NCI-H345 treated with DMSO at 0.1 percent for 48 hours (cell line): ENCODE data around the gene SEMA4C.
A peak's percentile ranks its signal among the peaks of the same experiment; 100 is the strongest.

Source experiments
- DNase-seq: peaks from one replicate; lab custom pipeline; 2025; ENCODE audit not compliant: unreplicated experiment; lab: John Stamatoyannopoulos, UW

The SEMA4C gene, protein sequence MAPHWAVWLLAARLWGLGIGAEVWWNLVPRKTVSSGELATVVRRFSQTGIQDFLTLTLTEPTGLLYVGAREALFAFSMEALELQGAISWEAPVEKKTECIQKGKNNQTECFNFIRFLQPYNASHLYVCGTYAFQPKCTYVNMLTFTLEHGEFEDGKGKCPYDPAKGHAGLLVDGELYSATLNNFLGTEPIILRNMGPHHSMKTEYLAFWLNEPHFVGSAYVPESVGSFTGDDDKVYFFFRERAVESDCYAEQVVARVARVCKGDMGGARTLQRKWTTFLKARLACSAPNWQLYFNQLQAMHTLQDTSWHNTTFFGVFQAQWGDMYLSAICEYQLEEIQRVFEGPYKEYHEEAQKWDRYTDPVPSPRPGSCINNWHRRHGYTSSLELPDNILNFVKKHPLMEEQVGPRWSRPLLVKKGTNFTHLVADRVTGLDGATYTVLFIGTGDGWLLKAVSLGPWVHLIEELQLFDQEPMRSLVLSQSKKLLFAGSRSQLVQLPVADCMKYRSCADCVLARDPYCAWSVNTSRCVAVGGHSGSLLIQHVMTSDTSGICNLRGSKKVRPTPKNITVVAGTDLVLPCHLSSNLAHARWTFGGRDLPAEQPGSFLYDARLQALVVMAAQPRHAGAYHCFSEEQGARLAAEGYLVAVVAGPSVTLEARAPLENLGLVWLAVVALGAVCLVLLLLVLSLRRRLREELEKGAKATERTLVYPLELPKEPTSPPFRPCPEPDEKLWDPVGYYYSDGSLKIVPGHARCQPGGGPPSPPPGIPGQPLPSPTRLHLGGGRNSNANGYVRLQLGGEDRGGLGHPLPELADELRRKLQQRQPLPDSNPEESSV

DNA sequence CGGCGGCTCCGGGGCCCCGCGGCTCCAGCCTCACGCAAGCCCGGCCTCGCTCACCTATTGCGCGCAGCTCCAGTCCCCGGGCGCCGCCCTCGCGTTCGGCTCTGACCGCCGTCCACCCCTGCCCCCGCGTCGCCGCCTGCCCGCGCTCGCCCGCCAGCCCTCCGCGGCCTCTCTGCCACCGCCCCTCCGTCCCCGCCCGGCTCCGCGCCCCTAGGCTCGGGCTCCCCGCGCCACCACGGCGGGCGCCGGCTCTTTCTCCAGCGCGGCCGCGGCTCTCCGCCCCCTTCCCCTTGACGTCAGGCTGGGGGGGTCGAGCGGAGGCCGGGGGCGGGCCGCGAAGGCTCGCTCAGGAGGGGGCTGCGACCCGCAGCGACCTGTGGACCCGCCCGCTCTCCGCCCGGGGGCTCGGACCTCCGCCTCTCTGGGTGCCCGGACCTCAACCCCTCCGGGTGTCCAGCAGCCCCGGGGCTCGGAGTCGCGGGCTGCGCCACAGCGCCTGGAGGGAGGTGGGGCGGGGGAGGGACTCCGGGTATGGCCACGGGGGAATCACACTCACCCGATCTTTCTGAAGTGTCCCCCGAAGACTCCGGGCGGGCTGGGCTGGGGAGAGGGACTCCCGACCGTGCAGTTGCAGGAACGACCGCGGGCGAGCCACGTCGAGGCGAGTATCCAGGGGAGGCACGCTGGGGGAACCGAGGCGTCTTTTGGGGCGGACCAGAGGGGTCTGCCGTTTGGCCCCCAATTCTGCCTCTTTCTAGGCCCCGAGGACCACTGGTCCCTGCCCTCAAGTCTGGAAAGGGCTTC is at the start of gene SEMA4C:
Gene SEMA4C, minus strand, starts transcription at position 259 of the 804 bp plus-strand sequence. CDS start 2,194 bp downstream, outside the sequence.
- peak; percentile 21 for DNase-seq

GRCh38 chr2:96918754-96919550 is 49.1 kb upstream of the SEMA4C start:
- no peak for DNase-seq

GRCh38 chr2:96918092-96918753 is 48.3 kb upstream of the SEMA4C start:
- no peak for DNase-seq

- DNase-seq, result no peak
Measured at GRCh38 chr2:96916646-96917543, 47.0 kb upstream of the SEMA4C start.

- DNase-seq, result no peak
Measured at GRCh38 chr2:96916156-96916630, 46.3 kb upstream of the SEMA4C start.

GRCh38 chr2:96914332-96914731 is 44.5 kb upstream of the SEMA4C start:
- DNase-seq, result no peak

GRCh38 chr2:96913398-96914202 is 43.7 kb upstream of the SEMA4C start:
- no peak for DNase-seq

DNA sequence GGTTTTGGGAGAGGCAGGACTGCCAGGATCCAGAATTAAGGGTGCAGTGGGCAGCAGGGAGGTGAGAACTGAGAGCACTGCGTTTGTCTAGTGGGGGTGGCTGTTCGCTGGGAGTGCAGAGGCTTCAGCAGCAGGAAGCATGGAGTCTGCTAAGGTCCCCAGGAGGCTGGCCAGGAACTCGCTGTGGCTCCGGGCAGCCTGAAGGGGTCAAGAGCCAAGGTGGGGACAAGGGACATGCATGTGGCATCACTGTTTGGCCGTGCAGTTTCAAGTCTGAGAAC is 43.2 kb upstream of the SEMA4C start:
- no peak for DNase-seq

DNA sequence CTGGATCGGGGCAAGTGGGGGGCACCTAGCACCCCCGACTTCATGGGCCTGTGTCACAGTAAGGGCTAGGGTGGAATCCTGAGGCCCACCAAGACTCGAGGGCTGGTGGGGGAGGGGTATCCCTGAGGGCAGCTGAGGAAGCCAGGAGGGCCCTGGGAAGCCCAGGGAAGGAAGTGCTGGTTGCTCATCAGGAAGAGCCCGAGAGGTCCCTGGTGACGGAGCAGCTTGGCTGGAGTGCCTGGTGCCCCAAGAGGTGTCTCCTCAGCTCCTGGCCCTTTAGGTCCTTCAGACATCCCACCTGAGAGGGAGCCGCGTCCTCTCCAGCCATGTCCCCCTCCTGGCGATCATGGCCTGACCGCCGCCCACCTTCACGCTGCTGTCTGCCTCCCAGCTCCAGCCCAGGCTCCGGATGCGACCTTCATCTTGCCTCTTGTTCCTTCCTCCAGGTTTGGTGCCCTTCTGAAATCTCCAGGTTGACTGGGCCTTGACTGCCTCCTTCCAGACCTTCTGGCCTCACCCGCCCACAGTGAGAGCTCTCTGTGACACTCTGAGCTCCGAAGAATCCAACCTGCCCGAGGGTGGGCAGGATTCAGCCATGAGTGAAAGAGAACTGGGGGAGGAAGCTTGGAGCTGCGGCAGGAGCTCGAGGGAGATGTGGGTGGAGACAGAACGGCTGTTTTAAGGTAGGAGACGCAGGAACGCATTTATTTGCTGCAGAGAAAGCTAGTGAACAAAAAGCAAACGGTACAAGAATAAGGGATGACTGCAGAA is 42.7 kb upstream of the SEMA4C start:
- DNase-seq, result no peak

DNA sequence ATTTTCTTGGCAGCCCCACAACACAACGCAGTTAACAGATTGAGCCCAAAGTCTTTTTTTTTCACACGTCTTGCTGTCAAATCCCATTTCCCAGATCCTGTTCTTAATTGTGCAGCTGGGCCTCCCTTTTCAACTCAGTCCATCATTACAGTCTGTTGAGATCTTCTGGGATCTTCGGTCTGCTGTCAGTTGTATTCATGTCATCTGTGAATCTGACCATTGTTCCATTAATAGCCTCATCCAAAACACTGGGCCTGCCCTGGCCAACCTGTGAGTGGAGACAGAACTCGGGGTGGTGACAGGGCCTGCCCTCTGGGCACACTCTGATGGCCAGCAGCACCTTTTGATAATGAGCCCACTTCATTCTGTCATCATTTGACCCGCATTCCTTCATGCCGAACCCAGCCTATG is 39.7 kb upstream of the SEMA4C start:
- no peak for DNase-seq

DNA sequence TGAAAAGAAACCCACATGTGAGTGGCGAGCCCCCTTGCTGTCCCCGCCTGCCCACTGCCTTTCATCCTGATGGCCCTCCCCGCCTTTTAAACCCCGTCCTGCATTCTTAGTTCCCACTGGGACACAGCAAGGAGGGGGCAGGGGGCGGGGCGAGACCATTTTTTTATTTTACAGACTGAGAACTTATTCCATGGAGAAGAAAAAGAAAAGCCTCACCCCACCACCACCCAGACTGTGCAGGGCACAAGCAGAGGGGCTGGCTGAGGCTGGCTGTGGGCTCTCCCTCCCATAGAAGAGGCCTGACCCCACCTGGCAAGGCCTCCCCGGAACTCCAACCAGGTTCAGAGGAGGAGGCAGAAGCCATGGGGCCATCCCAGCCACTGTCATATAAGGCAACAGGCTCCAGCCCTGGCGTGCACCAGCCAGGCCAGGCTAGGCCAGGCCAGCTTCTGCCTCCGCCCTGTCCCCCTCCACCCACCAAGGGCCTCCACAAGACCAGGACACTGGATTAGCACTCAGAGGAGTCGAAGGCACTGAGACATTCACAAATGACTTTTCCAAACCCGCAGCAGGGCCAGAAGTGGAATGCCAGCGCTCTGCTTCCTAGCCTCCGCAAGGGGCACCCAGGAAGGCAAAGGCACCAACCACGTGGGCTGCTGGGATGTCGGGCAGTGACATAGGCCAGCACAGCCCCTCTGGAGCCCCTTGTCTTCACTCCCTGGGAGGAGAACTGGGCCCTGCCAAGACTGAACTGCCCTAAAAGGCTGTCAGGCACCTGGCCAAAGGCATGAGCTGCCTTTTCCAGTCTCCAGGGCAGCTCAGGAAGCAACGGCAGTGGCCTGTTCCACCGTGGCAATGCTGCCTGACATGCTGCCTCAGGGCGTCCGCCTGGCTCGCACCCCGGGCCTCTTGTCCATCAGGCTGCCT is 37.5 kb upstream of the SEMA4C start:
- no peak for DNase-seq

DNA sequence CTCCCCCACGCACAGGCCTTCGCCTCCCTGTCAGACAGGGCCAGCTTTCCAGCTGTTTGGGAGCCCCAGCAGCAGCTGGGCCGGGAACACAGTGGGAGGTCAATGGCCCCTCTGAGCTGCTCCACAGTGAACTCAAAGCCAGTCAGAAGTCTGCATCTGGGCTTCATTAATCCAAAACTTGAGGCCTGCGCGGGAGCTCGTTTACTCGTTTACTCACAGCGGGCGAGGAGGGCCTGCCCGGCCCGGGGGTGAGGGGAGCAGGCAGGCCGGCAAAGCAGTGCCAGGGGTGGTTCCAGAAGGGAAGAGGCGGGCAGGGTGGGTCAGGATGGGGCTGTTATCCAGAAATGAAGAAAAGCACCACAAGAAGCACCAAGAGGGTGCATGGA is 36.8 kb upstream of the SEMA4C start:
- no peak for DNase-seq

- DNase-seq, result no peak
Measured at GRCh38 chr2:96903815-96904214, 33.9 kb upstream of the SEMA4C start.

GRCh38 chr2:96903318-96903717 is 33.4 kb upstream of the SEMA4C start:
- DNase-seq, result no peak

- DNase-seq, result no peak
Measured at GRCh38 chr2:96900237-96900636, 30.4 kb upstream of the SEMA4C start.

DNA sequence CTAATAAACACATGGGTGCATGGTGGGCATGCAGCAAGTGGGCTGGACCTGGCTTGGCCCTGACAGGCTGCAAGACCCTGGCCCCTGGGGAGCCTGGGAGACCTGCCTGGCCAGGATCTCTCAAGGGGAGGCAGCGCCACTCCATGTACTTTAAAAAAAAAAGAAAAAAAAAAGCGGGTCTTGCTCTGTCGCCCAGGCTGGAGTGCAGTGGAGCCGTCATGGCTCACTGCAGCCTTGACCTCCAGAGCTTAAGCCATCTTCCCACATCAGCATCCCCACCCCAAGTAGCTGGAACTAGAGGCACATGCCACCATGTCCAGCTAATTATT is 29.5 kb upstream of the SEMA4C start:
- no peak for DNase-seq
